H9 (cell line): Measurements from ENCODE around the gene AMOTL1. TPM values are rescaled to one million over a fixed set of nuclear protein-coding genes. Genes with fewer than 3 reads are reported as not detected.

ENCODE experiments used
- DNase-seq: peaks from one replicate; pipeline ENCODE4 v3.0.0-alpha.2; 2017
- H2AFZ ChIP-seq: one replicate; pipeline ENCODE4 v1.6.1; 2013; ENCODE audit warnings: mild to moderate bottlenecking, low read length, control low read depth, moderate library complexity
- H2AK5ac ChIP-seq: 2 replicates; pipeline ENCODE4 v1.6.1; 2013; ENCODE audit warnings: low read length, control low read depth, mixed read lengths; ENCODE audit not compliant: insufficient read length
- H2BK120ac ChIP-seq: one replicate; pipeline ENCODE4 v1.6.1; 2013; ENCODE audit warnings: low read depth, mild to moderate bottlenecking, low read length, control low read depth, inconsistent platforms; ENCODE audit not compliant: poor library complexity, severe bottlenecking
- H2BK12ac ChIP-seq: 2 replicates; pipeline ENCODE4 v1.6.1; 2013; ENCODE audit warnings: low read length, control low read depth, mixed read lengths, low read depth; ENCODE audit not compliant: insufficient read length
- H2BK15ac ChIP-seq: 2 replicates; pipeline ENCODE4 v1.6.1; 2013; ENCODE audit warnings: low read depth, low read length, control low read depth
- H2BK20ac ChIP-seq: one replicate; pipeline ENCODE4 v1.6.1; 2013; ENCODE audit warnings: low read depth, mild to moderate bottlenecking, low read length, control low read depth, inconsistent platforms; ENCODE audit not compliant: poor library complexity, severe bottlenecking
- H2BK5ac ChIP-seq: 2 replicates; pipeline ENCODE4 v1.6.1; 2013; ENCODE audit warnings: low read length, control low read depth, mixed read lengths; ENCODE audit not compliant: insufficient read length
- H3K14ac ChIP-seq: 2 replicates; pipeline ENCODE4 v1.6.1; 2013; ENCODE audit warnings: low read length, control low read depth; ENCODE audit not compliant: insufficient read depth
- H3K18ac ChIP-seq: 2 replicates; pipeline ENCODE4 v1.6.1; 2013; ENCODE audit warnings: low read depth, mild to moderate bottlenecking, mixed read lengths, low read length, control low read depth; ENCODE audit not compliant: insufficient read length
- H3K23ac ChIP-seq: 2 replicates; pipeline ENCODE4 v1.6.1; 2013; ENCODE audit warnings: low read length, control low read depth, mixed read lengths, low read depth; ENCODE audit not compliant: insufficient read length
- H3K23me2 ChIP-seq: 2 replicates; pipeline ENCODE4 v1.6.1; 2013; ENCODE audit warnings: low read depth, mild to moderate bottlenecking, mixed read lengths, low read length, control low read depth; ENCODE audit not compliant: insufficient read length, poor library complexity, severe bottlenecking
- H3K27ac ChIP-seq: 2 replicates; pipeline ENCODE4 v1.5.1; 2013; ENCODE audit warnings: low read length, control low read depth, mixed read lengths, low read depth; ENCODE audit not compliant: insufficient read length
- H3K27me3 ChIP-seq: 2 replicates; pipeline ENCODE4 v1.6.1; 2013; ENCODE audit warnings: low read length, control low read depth, inconsistent platforms; ENCODE audit not compliant: insufficient read depth
- H3K4ac ChIP-seq: 2 replicates; pipeline ENCODE4 v1.6.1; 2013; ENCODE audit warnings: low read depth, mild to moderate bottlenecking, control low read depth, inconsistent platforms, low read length, moderate library complexity
- H3K4me1 ChIP-seq: 2 replicates; pipeline ENCODE4 v1.6.1; 2013; ENCODE audit warnings: low read length, control low read depth, inconsistent platforms; ENCODE audit not compliant: insufficient read depth
- H3K4me2 ChIP-seq: 2 replicates; pipeline ENCODE4 v1.6.1; 2013; ENCODE audit warnings: low read length, control low read depth, mixed read lengths; ENCODE audit not compliant: insufficient read length, insufficient read depth
- H3K56ac ChIP-seq: 2 replicates; pipeline ENCODE4 v1.6.1; 2013; ENCODE audit warnings: low read depth, mild to moderate bottlenecking, mixed read lengths, low read length, control low read depth; ENCODE audit not compliant: insufficient read length
- H3K79me1 ChIP-seq: 2 replicates; pipeline ENCODE4 v1.6.1; 2013; ENCODE audit warnings: low read depth, mild to moderate bottlenecking, moderate library complexity, low read length, control low read depth, inconsistent platforms; ENCODE audit not compliant: insufficient read depth, poor library complexity, severe bottlenecking
- H3K79me2 ChIP-seq: 2 replicates; pipeline ENCODE4 v1.6.1; 2013; ENCODE audit warnings: low read length, control low read depth, inconsistent platforms; ENCODE audit not compliant: insufficient read depth
- H3K9ac ChIP-seq: 2 replicates; pipeline ENCODE4 v1.6.1; 2013; ENCODE audit warnings: low read length, control low read depth, mixed read lengths; ENCODE audit not compliant: insufficient read length; ENCODE audit errors: extremely low read depth
- H3K9me3 ChIP-seq: one replicate; pipeline ENCODE4 v1.6.1; 2013; ENCODE audit warnings: low read depth, low read length, inconsistent platforms; ENCODE audit not compliant: control insufficient read depth
- H3T11ph ChIP-seq: one replicate; pipeline ENCODE4 v1.6.1; 2013; ENCODE audit warnings: mild to moderate bottlenecking, low read length, control low read depth, inconsistent platforms
- H4K20me1 ChIP-seq: one replicate; pipeline ENCODE4 v1.6.1; 2013; ENCODE audit not compliant: control insufficient read depth, insufficient read length, insufficient read depth
- H4K5ac ChIP-seq: 2 replicates; pipeline ENCODE4 v1.6.1; 2013; ENCODE audit warnings: low read depth, mild to moderate bottlenecking, mixed read lengths, low read length, control low read depth; ENCODE audit not compliant: insufficient read length
- H4K8ac ChIP-seq: replicated peaks from 2 replicates; pipeline ENCODE4 v1.6.1; 2013; ENCODE audit warnings: low read length, control low read depth, mixed read lengths, low read depth; ENCODE audit not compliant: insufficient read length
- H4K91ac ChIP-seq: 2 replicates; pipeline ENCODE4 v1.6.1; 2013; ENCODE audit warnings: low read depth, mild to moderate bottlenecking, moderate library complexity, mixed read lengths, low read length, control low read depth; ENCODE audit not compliant: insufficient read length
- H3K27ac Mint-ChIP-seq, 3 experiments: 2 replicates in 2 of 3; 3 replicates in 1 of 3; pipeline ENCODE4 v1.8.0; 2020 to 2021; ENCODE audit warnings: mixed read lengths in 3 of 3, mild to moderate bottlenecking in 1 of 3, moderate library complexity in 1 of 3
- H3K27me3 Mint-ChIP-seq: 2 replicates; pipeline ENCODE4 v1.8.0; 2021; ENCODE audit warnings: low read depth, mild to moderate bottlenecking, moderate library complexity, mixed read lengths
- H3K36me3 Mint-ChIP-seq, 3 experiments: 2 replicates in 2 of 3; 3 replicates in 1 of 3; pipeline ENCODE4 v1.8.0; 2020 to 2021; ENCODE audit warnings: low read depth in 3 of 3, mixed read lengths in 3 of 3; ENCODE audit not compliant: insufficient read depth in 1 of 3
- H3K4me1 Mint-ChIP-seq, 2 experiments: 2 replicates each; pipeline ENCODE4 v1.8.0; 2020; ENCODE audit warnings: mixed read lengths in 2 of 2
- H3K4me3 Mint-ChIP-seq, 2 experiments: 2 replicates in 1 of 2; 3 replicates in 1 of 2; pipeline ENCODE4 v1.8.0; 2020 to 2021; ENCODE audit warnings: mild to moderate bottlenecking in 2 of 2, mixed read lengths in 2 of 2, moderate library complexity in 1 of 2
- H3K9me3 Mint-ChIP-seq, 2 experiments: 2 replicates in 1 of 2; 3 replicates in 1 of 2; pipeline ENCODE4 v1.8.0; 2020; ENCODE audit warnings: mild to moderate bottlenecking in 2 of 2, mixed read lengths in 2 of 2, moderate library complexity in 1 of 2
- WGBS: extraction: QIAGEN DNeasy Blood & Tissue Kit; methylation state at CpG from one replicate; pipeline ENCODE4 v1.1.7; 2013; ENCODE audit warnings: missing lambda C conversion rate, low lambda C conversion rate, mixed read lengths; ENCODE audit not compliant: insufficient read length; ENCODE audit errors: extremely low coverage; 5-methylcytosine and 5-hydroxymethylcytosine counted together
- total RNA-seq: library from RNA; stranded (reverse); gene quantifications from 2 replicates; pipeline ENCODE4 v1.2.1, GENCODE V29; 2021
- TF ChIP-seq, protein P1 (sequence below): fragments of 200-600 bp; sonication (generic); conservative IDR thresholded peaks from 3 replicates; pipeline ENCODE4 v1.8.0; 2021; ENCODE audit warnings: antibody characterized with exemption, mild to moderate bottlenecking

The AMOTL1 gene
- total RNA-seq, 1 experiment from 2014 or later: 18.5 TPM

DNA sequence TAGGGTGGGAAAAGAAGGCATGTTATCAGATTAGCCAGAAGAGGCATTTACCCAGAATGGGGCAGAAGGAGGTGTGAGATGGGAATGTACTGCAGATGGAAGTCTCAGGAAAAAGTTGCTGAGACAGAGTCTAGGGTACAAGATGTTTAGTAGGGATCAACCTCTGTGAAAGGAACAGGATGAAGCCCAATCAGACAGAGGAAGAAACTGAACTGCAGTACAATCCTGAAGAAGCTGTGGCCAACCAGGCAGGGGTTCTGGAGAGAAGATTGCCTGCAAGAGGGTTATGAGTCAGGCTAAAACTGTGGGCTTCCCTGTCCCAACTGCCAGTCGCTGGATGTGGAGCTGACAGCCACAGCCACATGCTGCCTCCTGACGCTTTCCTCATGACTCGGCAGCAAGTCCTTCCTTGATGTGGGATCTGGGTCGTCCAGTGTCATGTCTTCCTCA is 141.2 kb downstream of the AMOTL1 start:
- H3K56ac ChIP-seq: no peak overlapping the region
- no peak overlapping the region for H3K23ac ChIP-seq
- H3T11ph ChIP-seq: no peak overlapping the region
- H3K27me3 Mint-ChIP-seq: peaks cover 4% of the 10 kb centered on the region; the same call in 1 of the 2 replicates
- H3K36me3 Mint-ChIP-seq: no peaks in the 10 kb centered on the region
- no peak overlapping the region for H2BK5ac ChIP-seq
- no peaks in the 10 kb centered on the region; a peak in 1 of 4 replicates for H3K4me1 Mint-ChIP-seq
- no peaks in the 10 kb centered on the region for H4K20me1 ChIP-seq
- DNase-seq: no peak
- no peak overlapping the region for H3K4me2 ChIP-seq
- no peak overlapping the region for H3K27ac Mint-ChIP-seq
- no peaks in the 10 kb centered on the region; a peak in 1 of 5 replicates for H3K9me3 Mint-ChIP-seq
- no peaks in the 10 kb centered on the region for H3K79me2 ChIP-seq
- H2AFZ ChIP-seq: no peak overlapping the region
- no peak overlapping the region for H4K91ac ChIP-seq
- no CpG with 5 or more reads among the region's 4 CpGs for WGBS
- no peak overlapping the region for H3K4ac ChIP-seq
- H3K79me1 ChIP-seq: no peaks in the 10 kb centered on the region
- no peak overlapping the region for H2BK15ac ChIP-seq
- H3K4me3 Mint-ChIP-seq: no peak overlapping the region
- no peak overlapping the region for H2BK12ac ChIP-seq
- no peak overlapping the region for H4K5ac ChIP-seq
- H2BK20ac ChIP-seq: no peak overlapping the region
- no peaks in the 10 kb centered on the region for H3K9me3 ChIP-seq
- no peak overlapping the region for H2AK5ac ChIP-seq
- H3K27ac ChIP-seq: no peak overlapping the region
- no peak overlapping the region for H3K14ac ChIP-seq
- TF ChIP-seq, protein P1, sequence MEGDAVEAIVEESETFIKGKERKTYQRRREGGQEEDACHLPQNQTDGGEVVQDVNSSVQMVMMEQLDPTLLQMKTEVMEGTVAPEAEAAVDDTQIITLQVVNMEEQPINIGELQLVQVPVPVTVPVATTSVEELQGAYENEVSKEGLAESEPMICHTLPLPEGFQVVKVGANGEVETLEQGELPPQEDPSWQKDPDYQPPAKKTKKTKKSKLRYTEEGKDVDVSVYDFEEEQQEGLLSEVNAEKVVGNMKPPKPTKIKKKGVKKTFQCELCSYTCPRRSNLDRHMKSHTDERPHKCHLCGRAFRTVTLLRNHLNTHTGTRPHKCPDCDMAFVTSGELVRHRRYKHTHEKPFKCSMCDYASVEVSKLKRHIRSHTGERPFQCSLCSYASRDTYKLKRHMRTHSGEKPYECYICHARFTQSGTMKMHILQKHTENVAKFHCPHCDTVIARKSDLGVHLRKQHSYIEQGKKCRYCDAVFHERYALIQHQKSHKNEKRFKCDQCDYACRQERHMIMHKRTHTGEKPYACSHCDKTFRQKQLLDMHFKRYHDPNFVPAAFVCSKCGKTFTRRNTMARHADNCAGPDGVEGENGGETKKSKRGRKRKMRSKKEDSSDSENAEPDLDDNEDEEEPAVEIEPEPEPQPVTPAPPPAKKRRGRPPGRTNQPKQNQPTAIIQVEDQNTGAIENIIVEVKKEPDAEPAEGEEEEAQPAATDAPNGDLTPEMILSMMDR: no peak
- H3K4me1 ChIP-seq: no peaks in the 10 kb centered on the region
- no peak overlapping the region for H3K18ac ChIP-seq
- no peak overlapping the region for H2BK120ac ChIP-seq
- H4K8ac ChIP-seq: no peak overlapping the region
- H3K23me2 ChIP-seq: no peaks in the 10 kb centered on the region
- H3K9ac ChIP-seq: no peak overlapping the region
- no peaks in the 10 kb centered on the region for H3K27me3 ChIP-seq
